PC-9 (cell line): ENCODE measurements around the gene ATOX1. TPM values are rescaled to one million over a fixed set of nuclear protein-coding genes. Genes with fewer than 3 reads are reported as not detected.

Experiments used
- BruUV-seq: library from RNA; stranded (reverse); fragments of 400-500 nt; replicated peaks from 2 replicates; lab custom pipeline; 2021; lab: Mats Ljungman, UMichigan
- CTCF ChIA-PET: fragments of 300-600 bp; sonication (Branson Sonifier 250); formaldehyde crosslinking; loops from one replicate; lab custom pipeline; 2022; ENCODE audit warnings: antibody characterized with exemption; lab: Charles Lee
- POLR2A ChIA-PET: fragments of 300-600 bp; sonication (Branson Sonifier 250); formaldehyde crosslinking; loops from one replicate; lab custom pipeline; 2022; ENCODE audit warnings: antibody characterized with exemption; ENCODE audit not compliant: unreplicated experiment; lab: Charles Lee
- DNase-seq, 2 experiments: peaks; one replicate each; pipeline versions ENCODE4 v3.0.0 to v3.0.0-alpha.2; 2015 to 2022; ENCODE audit warnings: mixed read lengths in 1 of 2
- H2AFZ ChIP-seq: fragments of 200-600 bp; sonication (generic); 2 replicates; pipeline ENCODE4 v1.8.1; 2017; ENCODE audit warnings: antibody characterized with exemption
- H3F3A ChIP-seq: fragments of 200-600 bp; sonication (generic); 2 replicates; pipeline ENCODE4 v1.8.1; 2017; ENCODE audit warnings: antibody characterized with exemption, mild to moderate bottlenecking, low read depth; ENCODE audit not compliant: insufficient read depth
- H3K27ac ChIP-seq: fragments of 200-600 bp; sonication (generic); 2 replicates; pipeline ENCODE4 v1.6.1; 2016; ENCODE audit warnings: mixed run types
- H3K27me3 ChIP-seq: fragments of 200-600 bp; sonication (generic); 2 replicates; pipeline ENCODE4 v1.6.1; 2016; ENCODE audit warnings: low read depth, mixed run types; ENCODE audit not compliant: insufficient read depth
- H3K36me3 ChIP-seq: fragments of 200-600 bp; sonication (generic); 2 replicates; pipeline ENCODE4 v1.6.1; 2016; ENCODE audit warnings: low read depth, mixed run types
- H3K4me1 ChIP-seq: fragments of 200-600 bp; sonication (generic); replicated peaks from 2 replicates; pipeline ENCODE4 v1.6.1; 2016; ENCODE audit warnings: mixed run types; ENCODE audit not compliant: insufficient read depth
- H3K4me2 ChIP-seq: fragments of 200-600 bp; sonication (generic); 2 replicates; pipeline ENCODE4 v1.6.1; 2017; ENCODE audit warnings: mixed run types
- H3K4me3 ChIP-seq: fragments of 200-600 bp; sonication (generic); 2 replicates; pipeline ENCODE4 v1.6.1; 2016; ENCODE audit warnings: mixed run types
- H3K79me2 ChIP-seq: fragments of 200-600 bp; sonication (generic); 2 replicates; pipeline ENCODE4 v1.6.1; 2017; ENCODE audit warnings: low read depth, mixed run types
- H3K9me2 ChIP-seq: fragments of 200-600 bp; sonication (generic); 2 replicates; pipeline ENCODE4 v1.8.1; 2017; ENCODE audit warnings: mild to moderate bottlenecking; ENCODE audit not compliant: insufficient read depth
- H3K9me3 ChIP-seq: fragments of 200-600 bp; sonication (generic); 2 replicates; pipeline ENCODE4 v1.8.1; 2016; ENCODE audit warnings: low read depth; ENCODE audit not compliant: insufficient read depth
- H4K20me1 ChIP-seq: fragments of 200-600 bp; sonication (generic); 2 replicates; pipeline ENCODE4 v1.8.1; 2017; ENCODE audit not compliant: insufficient read depth
- EZH2 ChIP-seq: fragments of 200-600 bp; sonication (generic); IDR thresholded peaks from 2 replicates; pipeline ENCODE4 v1.8.0; 2017; ENCODE audit warnings: antibody characterized with exemption, low read depth
- intact Hi-C: fragments of 100-400 bp; cut with micrococcal nuclease; formaldehyde crosslinking; loops from one replicate; pipeline ENCODE4 v1.10.0; 2022; ENCODE audit not compliant: unreplicated experiment
- total RNA-seq: library from RNA; stranded (reverse); gene quantifications from 2 replicates; pipeline ENCODE4 v1.2.3, GENCODE V29; 2021
- TF ChIP-seq, protein P1 (sequence below): fragments of 200-600 bp; sonication (generic); conservative IDR thresholded peaks from 2 replicates; pipeline ENCODE4 v1.6.1; 2017; ENCODE audit warnings: mixed run types, antibody characterized with exemption, mild to moderate bottlenecking, moderate library complexity

Gene ATOX1
- total RNA-seq, 1 experiment from 2014 or later: 201 TPM

DNA sequence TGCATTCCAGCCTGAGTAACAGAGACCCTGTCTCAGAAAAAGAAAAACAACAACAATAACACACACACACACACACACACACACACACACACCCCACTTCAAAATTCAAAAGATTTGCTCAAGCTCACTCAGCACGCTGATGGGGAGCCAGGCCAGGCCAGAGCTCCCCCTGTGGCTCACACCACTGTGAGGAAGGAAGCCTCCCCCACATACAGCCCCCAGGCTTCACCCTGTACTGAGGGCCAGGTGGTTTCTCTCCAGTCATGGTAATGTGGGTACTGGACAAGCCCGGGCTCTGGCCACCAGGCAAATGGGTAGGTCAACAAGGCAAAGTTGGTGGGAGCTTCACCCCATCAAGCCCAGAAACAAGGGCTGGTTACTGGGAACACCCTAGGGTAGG, 19.0 kb downstream of the ATOX1 start:
- Histone ChIP-seq H3K36me3 (peaks cover 19% of the 10 kb centered on the region; the same call in 1 of the 2 replicates), H3K9me3 (no peaks in the 10 kb centered on the region), H3K27ac (no peak overlapping the region), H2AFZ (no peak overlapping the region), H3K9me2 (no peaks in the 10 kb centered on the region), H3K79me2 (no peaks in the 10 kb centered on the region), H3K4me2 (no peak overlapping the region), H3F3A (peaks cover 29% of the 10 kb centered on the region), H3K4me1 (peaks cover 24% of the 10 kb centered on the region), H3K27me3 (no peaks in the 10 kb centered on the region), H3K4me3 (no peak overlapping the region), H4K20me1 (no peaks in the 10 kb centered on the region)
- no TSS peak for BruUV-seq
- intact Hi-C loops: no loop called here
- POLR2A ChIA-PET: interaction anchor here (0.5 kb wide), 1 partner anchor 1053 kb away, joined by 7 read pairs; no protein-coding TSS in a partner anchor
- CTCF ChIA-PET: interaction anchor here (0.6 to 2.7 kb wide), 3 partner anchors 81 to 820 kb away, joined by 3 to 23 read pairs (median 14); no protein-coding TSS in a partner anchor
- no peak for TF ChIP-seq EZH2
- TF ChIP-seq, protein P1, sequence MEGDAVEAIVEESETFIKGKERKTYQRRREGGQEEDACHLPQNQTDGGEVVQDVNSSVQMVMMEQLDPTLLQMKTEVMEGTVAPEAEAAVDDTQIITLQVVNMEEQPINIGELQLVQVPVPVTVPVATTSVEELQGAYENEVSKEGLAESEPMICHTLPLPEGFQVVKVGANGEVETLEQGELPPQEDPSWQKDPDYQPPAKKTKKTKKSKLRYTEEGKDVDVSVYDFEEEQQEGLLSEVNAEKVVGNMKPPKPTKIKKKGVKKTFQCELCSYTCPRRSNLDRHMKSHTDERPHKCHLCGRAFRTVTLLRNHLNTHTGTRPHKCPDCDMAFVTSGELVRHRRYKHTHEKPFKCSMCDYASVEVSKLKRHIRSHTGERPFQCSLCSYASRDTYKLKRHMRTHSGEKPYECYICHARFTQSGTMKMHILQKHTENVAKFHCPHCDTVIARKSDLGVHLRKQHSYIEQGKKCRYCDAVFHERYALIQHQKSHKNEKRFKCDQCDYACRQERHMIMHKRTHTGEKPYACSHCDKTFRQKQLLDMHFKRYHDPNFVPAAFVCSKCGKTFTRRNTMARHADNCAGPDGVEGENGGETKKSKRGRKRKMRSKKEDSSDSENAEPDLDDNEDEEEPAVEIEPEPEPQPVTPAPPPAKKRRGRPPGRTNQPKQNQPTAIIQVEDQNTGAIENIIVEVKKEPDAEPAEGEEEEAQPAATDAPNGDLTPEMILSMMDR: no peak
- DNase-seq: no peak

DNA sequence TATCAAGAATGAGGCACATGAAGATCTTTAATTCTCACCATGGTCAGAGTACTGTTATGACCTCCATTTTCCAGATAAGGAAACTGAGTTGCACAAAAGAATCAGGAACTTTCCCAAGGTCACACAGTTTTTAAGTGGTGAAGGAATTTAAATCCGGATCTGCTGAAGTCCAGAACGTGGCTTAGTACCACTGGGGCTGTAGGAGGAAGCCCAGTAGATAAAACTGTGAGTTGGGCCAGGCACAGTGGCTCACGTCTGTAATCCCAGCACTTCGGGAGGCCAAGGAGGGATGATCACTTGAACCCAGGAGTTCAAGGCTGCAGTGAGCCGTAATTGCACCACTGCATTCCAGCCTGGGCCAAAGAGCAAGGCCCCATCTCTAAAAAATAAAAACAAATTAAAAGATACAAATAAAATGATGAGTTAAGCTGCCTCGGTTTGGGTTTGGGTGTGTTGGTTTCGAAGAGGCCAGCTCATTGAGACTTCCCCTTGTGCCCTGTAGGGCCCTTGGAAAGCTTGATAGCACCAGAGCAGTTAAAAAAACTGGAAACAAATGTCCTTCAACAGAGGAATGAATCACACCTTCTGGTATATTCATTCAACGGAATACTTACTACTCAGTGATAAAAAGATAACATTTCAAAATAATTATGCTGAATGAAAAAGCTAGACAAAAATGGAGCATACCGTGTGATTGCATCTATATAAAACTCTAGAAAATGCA, 20.1 kb downstream of the ATOX1 start:
- intact Hi-C loops: no loop called here
- Histone ChIP-seq H3K9me2 (no peaks in the 10 kb centered on the region), H2AFZ (no peak overlapping the region), H4K20me1 (no peaks in the 10 kb centered on the region), H3K9me3 (no peaks in the 10 kb centered on the region), H3K79me2 (no peaks in the 10 kb centered on the region), H3F3A (peaks cover 21% of the 10 kb centered on the region), H3K27ac (no peak overlapping the region), H3K4me1 (peaks cover 15% of the 10 kb centered on the region), H3K4me3 (no peak overlapping the region), H3K27me3 (no peaks in the 10 kb centered on the region), H3K4me2 (no peak overlapping the region), H3K36me3 (peaks cover 15% of the 10 kb centered on the region; the same call in 1 of the 2 replicates)
- CTCF ChIA-PET: no interaction called here
- no peak for DNase-seq
- BruUV-seq: no TSS peak
- TF ChIP-seq, protein P1: no peak
- TF ChIP-seq EZH2: no peak
- POLR2A ChIA-PET: interaction anchor here (0.6 kb wide), 1 partner anchor 29 kb away, joined by 30 read pairs; no protein-coding TSS in a partner anchor

DNA sequence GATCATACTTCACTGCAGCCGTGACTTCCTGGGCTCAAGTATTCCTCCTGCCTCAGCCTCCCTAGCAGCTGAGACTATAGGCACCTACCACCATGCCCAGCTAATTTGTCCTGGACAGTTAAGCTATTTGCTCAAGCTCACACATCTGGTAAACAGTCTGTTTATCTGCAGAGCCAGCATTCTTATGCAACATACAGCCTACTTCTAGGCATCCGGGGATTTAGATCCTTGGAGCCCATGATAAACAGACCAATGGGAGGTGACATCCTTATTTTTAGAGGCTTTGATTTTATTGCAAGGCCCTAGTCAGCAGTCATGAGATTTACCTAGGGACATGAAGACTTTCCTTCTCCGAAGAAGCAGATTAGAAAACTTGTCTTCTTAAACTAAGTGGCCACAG, 21.0 kb downstream of the ATOX1 start:
- Histone ChIP-seq H2AFZ (no peak overlapping the region), H3K27me3 (no peaks in the 10 kb centered on the region), H3K4me1 (peaks cover 14% of the 10 kb centered on the region), H3K9me3 (no peaks in the 10 kb centered on the region), H3K4me2 (no peak overlapping the region), H3K4me3 (no peak overlapping the region), H3K79me2 (no peaks in the 10 kb centered on the region), H3K27ac (no peak overlapping the region), H3F3A (peaks cover 19% of the 10 kb centered on the region), H4K20me1 (no peaks in the 10 kb centered on the region), H3K9me2 (no peaks in the 10 kb centered on the region), H3K36me3 (0 out of 2 replicates have a peak, but pooled peaks cover 9% of the 10 kb centered on the region)
- BruUV-seq: no TSS peak
- TF ChIP-seq EZH2: no peak
- TF ChIP-seq, protein P1: no peak
- CTCF ChIA-PET: interaction anchor here (0.5 kb wide), 1 partner anchor 420 kb away, joined by 3 read pairs; no protein-coding TSS in a partner anchor
- intact Hi-C loops: no loop called here
- DNase-seq: no peak
- POLR2A ChIA-PET: no interaction called here
